GM12878 (cell line): ENCODE results near the gene PARK7. TPM values are rescaled to one million over a fixed set of nuclear protein-coding genes. Genes with fewer than 3 reads are reported as not detected.

Experiments used
- ATAC-seq: fragments of 200-7000 bp; cut with Tn5 transposase; 3 replicates; pipeline ENCODE4 v1.9.1; 2020; ENCODE audit warnings: mild to moderate bottlenecking, moderate library complexity
- BruUV-seq: library from RNA; stranded (reverse); fragments of 400-500 nt; replicated peaks from 2 replicates; lab custom pipeline; 2021; lab: Mats Ljungman, UMichigan
- CTCF ChIA-PET: fragments of 300-600 bp; sonication (Branson Sonifier 250); formaldehyde crosslinking; extraction: SDS; loops from one replicate; lab custom pipeline; 2021; ENCODE audit warnings: inconsistent platforms; lab: Yijun Ruan, JAX
- POLR2A ChIA-PET: fragments of 350-600 bp; formaldehyde crosslinking; extraction: SDS; loops from one replicate; lab custom pipeline; 2021; ENCODE audit warnings: inconsistent platforms; lab: Charles Lee
- RAD21 ChIA-PET: fragments of 300-600 bp; sonication (Branson Sonifier 250); formaldehyde crosslinking; loops from one replicate; lab custom pipeline; 2023; ENCODE audit warnings: antibody characterized with exemption; ENCODE audit not compliant: unreplicated experiment; lab: Charles Lee
- SMC1A ChIA-PET: fragments of 300-600 bp; sonication (Branson Sonifier 250); formaldehyde crosslinking; loops from one replicate; lab custom pipeline; 2023; ENCODE audit not compliant: unreplicated experiment, uncharacterized antibody; lab: Charles Lee
- DNase-seq: peaks from one replicate; pipeline ENCODE4 v3.0.0-alpha.2; 2011; ENCODE audit warnings: low read depth, low spot score
- FAIRE-seq: peaks from 3 replicates; lab custom pipeline; 2011; peaks lifted over from hg19 to GRCh38; lab: Jason Lieb, UNC
- H2AFZ ChIP-seq: 2 replicates; pipeline ENCODE4 v1.6.0; 2011; ENCODE audit warnings: low read depth, low read length, control low read depth; ENCODE audit not compliant: control insufficient read depth
- H3K27ac ChIP-seq: 2 replicates; pipeline ENCODE4 v1.5.1; 2011; ENCODE audit warnings: control low read depth; ENCODE audit not compliant: control insufficient read depth, insufficient read depth
- H3K27me3 ChIP-seq, 2 experiments: replicated peaks in 1 of 2; 2 replicates each; pipeline versions ENCODE4 v1.6.0 to v1.6.1; 2011; ENCODE audit warnings: low read length in 1 of 2; ENCODE audit not compliant: control insufficient read depth in 2 of 2, insufficient read depth in 2 of 2
- H3K36me3 ChIP-seq, 2 experiments: 2 replicates each; pipeline ENCODE4 v1.5.1; 2011; ENCODE audit warnings: low read length in 1 of 2; ENCODE audit not compliant: control insufficient read depth in 2 of 2, insufficient read depth in 2 of 2
- H3K4me1 ChIP-seq: 2 replicates; pipeline ENCODE4 v1.6.1; 2011; ENCODE audit warnings: mild to moderate bottlenecking, low read length, moderate library complexity, mixed read lengths; ENCODE audit not compliant: control insufficient read depth, insufficient read depth
- H3K4me2 ChIP-seq: 2 replicates; pipeline ENCODE4 v1.6.0; 2011; ENCODE audit warnings: control low read depth; ENCODE audit not compliant: control insufficient read depth, insufficient read depth
- H3K4me3 ChIP-seq: fragments of 200-600 bp; sonication (generic); 2 replicates; pipeline ENCODE4 v1.5.1; 2016
- H3K79me2 ChIP-seq: 2 replicates; pipeline ENCODE4 v1.6.0; 2011; ENCODE audit warnings: low read length; ENCODE audit not compliant: control insufficient read depth, insufficient read depth
- H3K9ac ChIP-seq: 2 replicates; pipeline ENCODE4 v1.8.0; 2011; ENCODE audit warnings: low read length, control low read depth, mixed read lengths; ENCODE audit not compliant: control insufficient read depth, insufficient read depth
- H3K9me3 ChIP-seq: replicated peaks from 3 replicates; pipeline ENCODE4 v1.5.1; 2011; ENCODE audit warnings: mild to moderate bottlenecking, low read length; ENCODE audit not compliant: control insufficient read depth, insufficient read depth
- H4K20me1 ChIP-seq: 2 replicates; pipeline ENCODE4 v1.6.0; 2011; ENCODE audit not compliant: control insufficient read depth, insufficient read depth
- GATAD2B ChIP-seq: fragments of 450-650 bp; conservative IDR thresholded peaks from 2 replicates; pipeline ENCODE4 v1.6.1; 2017; ENCODE audit warnings: low read depth, mild to moderate bottlenecking, moderate library complexity
- HDAC2 ChIP-seq: fragments of 200-600 bp; sonication (generic); IDR thresholded peaks from 2 replicates; pipeline ENCODE4 v1.6.1; 2017
- MXI1 ChIP-seq: fragments of 150-350 bp; IDR thresholded peaks from 2 replicates; pipeline ENCODE4 v1.6.1; 2011; ENCODE audit warnings: low read depth, mild to moderate bottlenecking, inconsistent platforms, low read length, improper control_type of control experiment
- POLR2AphosphoS2 ChIP-seq: IDR thresholded peaks from 2 replicates; pipeline ENCODE4 v1.6.1; 2011; ENCODE audit warnings: low read depth, mild to moderate bottlenecking, low read length, improper control_type of control experiment, moderate library complexity
- POU2F2 ChIP-seq: IDR thresholded peaks from 3 replicates; pipeline ENCODE4 v1.6.1; 2011; ENCODE audit warnings: low read depth, mild to moderate bottlenecking, low read length, borderline replicate concordance
- WRNIP1 ChIP-seq: IDR thresholded peaks from 2 replicates; pipeline ENCODE4 v1.6.1; 2011; ENCODE audit warnings: low read depth, low read length, improper control_type of control experiment, borderline replicate concordance
- ZNF217 ChIP-seq: fragments of 450-650 bp; IDR thresholded peaks from 2 replicates; pipeline ENCODE4 v1.6.1; 2017; ENCODE audit warnings: antibody characterized with exemption, mild to moderate bottlenecking
- ZNF274 ChIP-seq: IDR thresholded peaks from one replicate; pipeline ENCODE4 v1.8.0; 2011; ENCODE audit not compliant: insufficient read length, insufficient read depth
- WGBS: methylation state at CpG from one replicate; pipeline ENCODE4 v1.1.6; 2016; ENCODE audit warnings: low lambda C conversion rate; ENCODE audit not compliant: insufficient replicate concordance, insufficient coverage; ENCODE audit errors: missing lambda C conversion rate; 5-methylcytosine and 5-hydroxymethylcytosine counted together
- in situ Hi-C: fragments of 300-500 bp; cut with MboI; formaldehyde crosslinking; loops from 9 replicates; pipeline ENCODE4 v1.14.3; 2018; ENCODE audit warnings: mixed read lengths
- intact Hi-C: fragments of 100-400 bp; cut with micrococcal nuclease; formaldehyde crosslinking; loops from one replicate; pipeline ENCODE4 v1.14.2; 2022; ENCODE audit not compliant: unreplicated experiment
- polyA plus RNA-seq, 11 experiments: library from polyadenylated mRNA; depleted of rRNA in 4 of 11; unstranded in 6 of 11; stranded (reverse) in 5 of 11; fragments of >200 nt; fragmentation: Nextera tagmentation in 4 of 11; fragmentation: Illumina TruSeq in 1 of 11; extraction: Ambion mirVana in 4 of 11; extraction: Trizol in 1 of 11; gene quantifications; 1 replicate in 1 of 11; 2 replicates in 10 of 11; pipeline versions ENCODE4 v1.2.1 to v1.2.3, GENCODE V29; 2011 to 2016; ENCODE audit warnings: inconsistent platforms in 2 of 11, missing spikeins in 2 of 11, low read depth in 1 of 11
- total RNA-seq, 4 experiments: library from RNA; depleted of rRNA in 3 of 4; stranded (reverse); fragments of >200 nt in 3 of 4; fragmentation: Illumina TruSeq in 1 of 4; extraction: Trizol in 1 of 4; gene quantifications; 2 replicates each; pipeline versions ENCODE4 v1.2.1 to v1.2.3, GENCODE V29; 2013 to 2021
- TF ChIP-seq, protein P1 (sequence below): fragments of 450-650 bp; IDR thresholded peaks from 2 replicates; pipeline ENCODE4 v1.6.1; 2014; ENCODE audit warnings: mild to moderate bottlenecking
- TF ChIP-seq, protein P2 (sequence below): IDR thresholded peaks from 2 replicates; pipeline ENCODE4 v1.6.1; 2011; ENCODE audit warnings: mild to moderate bottlenecking, low read depth, low read length, moderate library complexity; ENCODE audit not compliant: insufficient replicate concordance

PARK7 gene
- total and polyA plus RNA-seq, 10 of the 15 experiments (the other 5 are each of a cell fraction or from before 2014, with no cell fraction given) = 267 to 1,056 (median 495) TPM

DNA sequence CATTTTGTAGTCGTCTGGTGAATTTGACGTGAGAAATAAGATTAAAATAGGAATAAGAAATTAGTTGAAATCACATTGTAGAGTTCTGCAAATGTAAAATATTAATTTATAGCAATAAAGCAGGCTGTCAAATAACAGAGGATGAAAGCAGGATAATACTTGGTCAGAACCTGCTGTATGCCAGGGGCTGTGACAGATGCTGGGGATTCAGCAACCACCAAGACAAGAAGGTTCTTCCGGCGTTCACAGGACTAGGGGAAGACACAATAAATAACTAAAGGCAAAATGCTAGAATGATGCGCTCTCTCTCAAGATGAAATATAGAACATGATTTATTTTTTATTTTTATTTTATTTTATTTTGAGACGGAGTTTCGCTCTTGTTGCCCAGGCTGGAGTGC lies 6.8 kb upstream of the PARK7 start:
- RAD21 ChIA-PET = no interaction called here
- TSS peak; percentile 96 for BruUV-seq
- SMC1A ChIA-PET = no interaction called here
- POLR2A ChIA-PET = no interaction called here
- intact Hi-C loops = no loop called here
- in situ Hi-C loops = no loop called here
- H3K36me3 ChIP-seq = no peaks in the 10 kb centered on the region
- CTCF ChIA-PET = no interaction called here
- no peaks in the 10 kb centered on the region; the same call in 1 of the 2 replicates for H3K4me1 ChIP-seq
- WGBS = 66% methylated on average over 7 of the region's 7 CpGs
- H4K20me1 ChIP-seq = no peaks in the 10 kb centered on the region
- no peaks in the 10 kb centered on the region for H3K79me2 ChIP-seq
- H3K27me3 ChIP-seq = no peaks in the 10 kb centered on the region
- DNase-seq (no peak), FAIRE-seq (peak; percentile 61), ATAC-seq (peak; percentile 26; the same call in 2 of the 3 replicates)
- peak overlapping the region; percentile 71 for H3K4me3 ChIP-seq
- H3K4me2 ChIP-seq = peak overlapping the region; percentile 72
- TF ChIP-seq, protein P1, sequence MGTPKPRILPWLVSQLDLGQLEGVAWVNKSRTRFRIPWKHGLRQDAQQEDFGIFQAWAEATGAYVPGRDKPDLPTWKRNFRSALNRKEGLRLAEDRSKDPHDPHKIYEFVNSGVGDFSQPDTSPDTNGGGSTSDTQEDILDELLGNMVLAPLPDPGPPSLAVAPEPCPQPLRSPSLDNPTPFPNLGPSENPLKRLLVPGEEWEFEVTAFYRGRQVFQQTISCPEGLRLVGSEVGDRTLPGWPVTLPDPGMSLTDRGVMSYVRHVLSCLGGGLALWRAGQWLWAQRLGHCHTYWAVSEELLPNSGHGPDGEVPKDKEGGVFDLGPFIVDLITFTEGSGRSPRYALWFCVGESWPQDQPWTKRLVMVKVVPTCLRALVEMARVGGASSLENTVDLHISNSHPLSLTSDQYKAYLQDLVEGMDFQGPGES = no peak
- TF ChIP-seq MXI1 (no peak), POLR2AphosphoS2 (no peak), WRNIP1 (no peak), ZNF217 (no peak), HDAC2 (no peak), ZNF274 (no peak), POU2F2 (no peak), GATAD2B (no peak)
- TF ChIP-seq, protein P2, sequence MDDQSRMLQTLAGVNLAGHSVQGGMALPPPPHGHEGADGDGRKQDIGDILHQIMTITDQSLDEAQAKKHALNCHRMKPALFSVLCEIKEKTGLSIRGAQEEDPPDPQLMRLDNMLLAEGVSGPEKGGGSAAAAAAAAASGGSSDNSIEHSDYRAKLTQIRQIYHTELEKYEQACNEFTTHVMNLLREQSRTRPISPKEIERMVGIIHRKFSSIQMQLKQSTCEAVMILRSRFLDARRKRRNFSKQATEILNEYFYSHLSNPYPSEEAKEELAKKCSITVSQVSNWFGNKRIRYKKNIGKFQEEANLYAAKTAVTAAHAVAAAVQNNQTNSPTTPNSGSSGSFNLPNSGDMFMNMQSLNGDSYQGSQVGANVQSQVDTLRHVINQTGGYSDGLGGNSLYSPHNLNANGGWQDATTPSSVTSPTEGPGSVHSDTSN = no peak
- peak overlapping the region; percentile 78 for H3K27ac ChIP-seq
- H3K9me3 ChIP-seq = no peaks in the 10 kb centered on the region
- H2AFZ ChIP-seq = peak overlapping the region; percentile 93
- H3K9ac ChIP-seq = peak overlapping the region; percentile 82
